ENCODE results near the gene UIMC1.

DNA sequence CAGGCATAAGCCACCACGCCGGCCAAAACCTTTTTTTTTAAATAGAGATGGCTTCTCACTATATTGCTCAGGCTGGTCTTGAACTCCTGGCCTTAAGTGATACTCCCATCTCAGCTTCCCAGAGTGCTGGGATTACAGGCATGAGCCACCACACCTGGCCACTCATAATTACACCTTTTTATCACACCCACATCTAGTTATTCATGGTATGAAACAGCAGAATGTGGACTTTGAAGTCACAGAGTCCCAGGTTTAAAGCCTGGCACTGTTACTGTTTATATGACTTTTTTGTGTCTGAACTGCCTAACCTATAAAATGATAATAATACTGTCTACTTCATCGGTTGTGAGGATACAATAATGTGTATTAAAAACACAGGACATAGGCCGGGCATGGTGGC lies 39.1 kb upstream of the UIMC1 start:
- TF ChIP-seq, protein P1, sequence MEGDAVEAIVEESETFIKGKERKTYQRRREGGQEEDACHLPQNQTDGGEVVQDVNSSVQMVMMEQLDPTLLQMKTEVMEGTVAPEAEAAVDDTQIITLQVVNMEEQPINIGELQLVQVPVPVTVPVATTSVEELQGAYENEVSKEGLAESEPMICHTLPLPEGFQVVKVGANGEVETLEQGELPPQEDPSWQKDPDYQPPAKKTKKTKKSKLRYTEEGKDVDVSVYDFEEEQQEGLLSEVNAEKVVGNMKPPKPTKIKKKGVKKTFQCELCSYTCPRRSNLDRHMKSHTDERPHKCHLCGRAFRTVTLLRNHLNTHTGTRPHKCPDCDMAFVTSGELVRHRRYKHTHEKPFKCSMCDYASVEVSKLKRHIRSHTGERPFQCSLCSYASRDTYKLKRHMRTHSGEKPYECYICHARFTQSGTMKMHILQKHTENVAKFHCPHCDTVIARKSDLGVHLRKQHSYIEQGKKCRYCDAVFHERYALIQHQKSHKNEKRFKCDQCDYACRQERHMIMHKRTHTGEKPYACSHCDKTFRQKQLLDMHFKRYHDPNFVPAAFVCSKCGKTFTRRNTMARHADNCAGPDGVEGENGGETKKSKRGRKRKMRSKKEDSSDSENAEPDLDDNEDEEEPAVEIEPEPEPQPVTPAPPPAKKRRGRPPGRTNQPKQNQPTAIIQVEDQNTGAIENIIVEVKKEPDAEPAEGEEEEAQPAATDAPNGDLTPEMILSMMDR (IDR thresholded peaks at IDR 0.05; ENCODE audit: low read depth, low read length, poor library complexity, severe bottlenecking): no peak
- no peak for TF ChIP-seq EZH2phosphoT487 (IDR thresholded peaks at IDR 0.05; ENCODE audit: borderline replicate concordance, low read length)
